ENCODE measurements around the gene ST6GALNAC3. TPM values are rescaled to one million over a fixed set of nuclear protein-coding genes. Genes with fewer than 3 reads are reported as not detected.

Gene ST6GALNAC3
- total RNA-seq, 1 donor from 2014 or later, result 23.6 TPM

GRCh38 chr1:76677416-76678405 lies 603.2 kb downstream of the ST6GALNAC3 start:
- TF ChIP-seq EZH2 (IDR thresholded peaks at IDR 0.05) (no peak), EZH2phosphoT487 (IDR thresholded peaks at IDR 0.05) (no peak), CTCF (IDR thresholded peaks at IDR 0.05) (no peak)
- no peak overlapping the region for H3K9ac ChIP-seq
- H3F3A ChIP-seq (ENCODE audit: low read depth), result no peaks in the 10 kb centered on the region
- Mint-ChIP-seq H3K4me3 (no peak overlapping the region), H3K27me3 (ENCODE audit: insufficient read depth, low read depth) (peaks cover 6% of the 10 kb centered on the region), H3K36me3 (no peaks in the 10 kb centered on the region), H3K9me3 (no peaks in the 10 kb centered on the region), H3K27ac (no peak overlapping the region), H3K4me1 (peaks cover 13% of the 10 kb centered on the region)
- H4K20me1 ChIP-seq (ENCODE audit: low read depth), result no peaks in the 10 kb centered on the region
- no peaks in the 10 kb centered on the region for H3K4me1 ChIP-seq
- no peak for DNase-seq (ENCODE audit: low spot score)
- H2AFZ ChIP-seq (replicated peaks), result no peak overlapping the region
- H3K4me3 ChIP-seq, result no peak overlapping the region
- no peaks in the 10 kb centered on the region for H3K9me3 ChIP-seq (ENCODE audit: low read depth)
- H3K4me2 ChIP-seq, result no peak overlapping the region
- H3K79me2 ChIP-seq (ENCODE audit: low read depth), result no peaks in the 10 kb centered on the region
- no peaks in the 10 kb centered on the region for H3K27me3 ChIP-seq
- no peak overlapping the region for H3K27ac ChIP-seq
- no peaks in the 10 kb centered on the region for H3K36me3 ChIP-seq

- Mint-ChIP-seq H3K27me3 (ENCODE audit: insufficient read depth, low read depth) (peaks cover 6% of the 10 kb centered on the region), H3K9me3 (no peaks in the 10 kb centered on the region), H3K36me3 (no peaks in the 10 kb centered on the region), H3K4me3 (no peak overlapping the region), H3K4me1 (peaks cover 13% of the 10 kb centered on the region), H3K27ac (no peak overlapping the region)
- no peaks in the 10 kb centered on the region for H3K79me2 ChIP-seq (ENCODE audit: low read depth)
- no peaks in the 10 kb centered on the region for H4K20me1 ChIP-seq (ENCODE audit: low read depth)
- no peak overlapping the region for H3K4me2 ChIP-seq
- no peak overlapping the region for H3K27ac ChIP-seq
- no peaks in the 10 kb centered on the region for H3K36me3 ChIP-seq
- no peaks in the 10 kb centered on the region for H3K4me1 ChIP-seq
- no peak overlapping the region for H2AFZ ChIP-seq (replicated peaks)
- no peak overlapping the region for H3K4me3 ChIP-seq
- TF ChIP-seq EZH2 (IDR thresholded peaks at IDR 0.05) (no peak), CTCF (IDR thresholded peaks at IDR 0.05) (no peak), EZH2phosphoT487 (IDR thresholded peaks at IDR 0.05) (no peak)
- H3K27me3 ChIP-seq, result no peaks in the 10 kb centered on the region
- no peak for DNase-seq (ENCODE audit: low spot score)
- no peaks in the 10 kb centered on the region for H3F3A ChIP-seq (ENCODE audit: low read depth)
- H3K9me3 ChIP-seq (ENCODE audit: low read depth), result no peaks in the 10 kb centered on the region
- no peak overlapping the region for H3K9ac ChIP-seq
Observed at GRCh38 chr1:76679534-76680152, 605.1 kb downstream of the ST6GALNAC3 start.

GRCh38 chr1:76680651-76681050 lies 606.1 kb downstream of the ST6GALNAC3 start:
- no peaks in the 10 kb centered on the region for H4K20me1 ChIP-seq (ENCODE audit: low read depth)
- no peaks in the 10 kb centered on the region for H3K27me3 ChIP-seq
- TF ChIP-seq CTCF (IDR thresholded peaks at IDR 0.05), result no peak
- no peak for TF ChIP-seq EZH2phosphoT487 (IDR thresholded peaks at IDR 0.05)
- no peak for TF ChIP-seq EZH2 (IDR thresholded peaks at IDR 0.05)
- peak; percentile 13 for DNase-seq (ENCODE audit: low spot score)
- no peaks in the 10 kb centered on the region for H3K4me1 ChIP-seq
- Mint-ChIP-seq H3K4me1 (peaks cover 13% of the 10 kb centered on the region), H3K36me3 (no peaks in the 10 kb centered on the region), H3K9me3 (no peaks in the 10 kb centered on the region), H3K27ac (peak overlapping the region; percentile 6), H3K4me3 (no peak overlapping the region), H3K27me3 (ENCODE audit: insufficient read depth, low read depth) (peaks cover 2% of the 10 kb centered on the region)
- no peaks in the 10 kb centered on the region for H3K79me2 ChIP-seq (ENCODE audit: low read depth)
- no peak overlapping the region for H3K9ac ChIP-seq
- no peaks in the 10 kb centered on the region for H3F3A ChIP-seq (ENCODE audit: low read depth)
- no peak overlapping the region for H2AFZ ChIP-seq (replicated peaks)
- no peak overlapping the region for H3K27ac ChIP-seq
- no peak overlapping the region for H3K4me2 ChIP-seq
- H3K4me3 ChIP-seq, result no peak overlapping the region
- no peaks in the 10 kb centered on the region for H3K36me3 ChIP-seq
- no peaks in the 10 kb centered on the region for H3K9me3 ChIP-seq (ENCODE audit: low read depth)
